Esophagus squamous epithelium (tissue), 5 donors: Measurements from ENCODE around the gene FBXL2. TPM values are rescaled to one million over a fixed set of nuclear protein-coding genes. Genes with fewer than 3 reads are reported as not detected.

Source experiments
- DNase-seq: peaks from one replicate; lab custom pipeline; 2025; lab: John Stamatoyannopoulos, UW
- H3K27ac ChIP-seq, 4 donors: fragments of 200-600 bp; sonication (generic); one replicate each; pipeline ENCODE4 v1.5.1; 2016 to 2019; ENCODE audit warnings: mild to moderate bottlenecking in 1 of 4
- H3K27me3 ChIP-seq, 4 donors: fragments of 200-600 bp; sonication (generic); 1 replicate in 3 of 4; 2 replicates in 1 of 4; pipeline versions ENCODE4 v1.5.1 to v1.6.0; 2017 to 2021; ENCODE audit warnings: antibody characterized with exemption in 1 of 4
- H3K36me3 ChIP-seq, 3 donors: fragments of 200-600 bp; sonication (generic); one replicate each; pipeline ENCODE4 v1.5.1; 2016 to 2019
- H3K4me1 ChIP-seq, 3 donors: fragments of 200-600 bp; sonication (generic); one replicate each; pipeline ENCODE4 v1.5.1; 2017 to 2019
- H3K4me3 ChIP-seq, 4 donors: fragments of 200-600 bp; sonication (generic); 1 replicate in 3 of 4; 2 replicates in 1 of 4; pipeline ENCODE4 v1.5.1; 2016 to 2019; ENCODE audit warnings: mild to moderate bottlenecking in 2 of 4, moderate library complexity in 1 of 4
- H3K9me3 ChIP-seq, 3 donors: fragments of 200-600 bp; sonication (generic); one replicate each; pipeline ENCODE4 v1.5.1; 2016 to 2019
- POLR2A ChIP-seq, 4 donors: fragments of 450-650 bp; IDR thresholded peaks; one replicate each; pipeline ENCODE4 v1.6.1; 2017; ENCODE audit warnings: antibody characterized with exemption in 4 of 4, mild to moderate bottlenecking in 4 of 4, moderate library complexity in 3 of 4
- WGBS, 2 donors: methylation state at CpG; one replicate each; pipeline ENCODE4 v1.1.5; 2018; 5-methylcytosine and 5-hydroxymethylcytosine counted together
- intact Hi-C: fragments of 100-400 bp; cut with DNase I; formaldehyde crosslinking; loops from one replicate; pipeline ENCODE4 v1.15.0; 2022
- total RNA-seq, 4 donors: library from RNA; depleted of rRNA; stranded (reverse); fragments of >200 nt; gene quantifications; one replicate each; pipeline ENCODE4 v1.1.0, GENCODE V29; 2016
- TF ChIP-seq, protein P1 (sequence below), 6 experiments: fragments of 450-650 bp in 4 of 6; fragments of 200-600 bp in 2 of 6; sonication (generic) in 2 of 6; IDR thresholded peaks; one replicate each; pipeline ENCODE4 v1.5.1; 2016 to 2019; ENCODE audit warnings: antibody characterized with exemption in 6 of 6, mild to moderate bottlenecking in 4 of 6, moderate library complexity in 4 of 6
- donor health status: DM: yes; HTN: yes; CAD: no.

The FBXL2 gene
- total RNA-seq, 4 donors from 2014 or later: 0.85 to 4.0 (median 1.9) TPM

DNA sequence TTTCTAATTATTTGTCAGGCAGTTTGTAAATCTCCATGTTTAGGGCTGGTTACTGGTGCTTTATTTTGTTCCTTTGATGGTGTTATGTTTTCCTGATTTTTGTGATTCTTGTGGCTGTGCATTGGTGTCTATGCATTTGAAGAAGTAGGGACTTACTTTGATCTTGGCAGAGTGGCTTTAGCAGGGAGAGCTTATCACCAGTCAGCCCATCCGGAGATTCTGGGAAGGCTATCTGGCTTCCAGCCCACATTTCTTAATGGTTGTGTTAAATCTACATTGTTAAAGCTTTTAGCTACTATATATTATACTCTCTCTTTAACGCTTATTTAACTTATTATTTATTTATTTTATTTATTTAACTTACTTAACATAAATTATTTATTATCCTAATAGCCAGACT, 35.1 kb downstream of the FBXL2 start:
- TF ChIP-seq, protein P1, sequence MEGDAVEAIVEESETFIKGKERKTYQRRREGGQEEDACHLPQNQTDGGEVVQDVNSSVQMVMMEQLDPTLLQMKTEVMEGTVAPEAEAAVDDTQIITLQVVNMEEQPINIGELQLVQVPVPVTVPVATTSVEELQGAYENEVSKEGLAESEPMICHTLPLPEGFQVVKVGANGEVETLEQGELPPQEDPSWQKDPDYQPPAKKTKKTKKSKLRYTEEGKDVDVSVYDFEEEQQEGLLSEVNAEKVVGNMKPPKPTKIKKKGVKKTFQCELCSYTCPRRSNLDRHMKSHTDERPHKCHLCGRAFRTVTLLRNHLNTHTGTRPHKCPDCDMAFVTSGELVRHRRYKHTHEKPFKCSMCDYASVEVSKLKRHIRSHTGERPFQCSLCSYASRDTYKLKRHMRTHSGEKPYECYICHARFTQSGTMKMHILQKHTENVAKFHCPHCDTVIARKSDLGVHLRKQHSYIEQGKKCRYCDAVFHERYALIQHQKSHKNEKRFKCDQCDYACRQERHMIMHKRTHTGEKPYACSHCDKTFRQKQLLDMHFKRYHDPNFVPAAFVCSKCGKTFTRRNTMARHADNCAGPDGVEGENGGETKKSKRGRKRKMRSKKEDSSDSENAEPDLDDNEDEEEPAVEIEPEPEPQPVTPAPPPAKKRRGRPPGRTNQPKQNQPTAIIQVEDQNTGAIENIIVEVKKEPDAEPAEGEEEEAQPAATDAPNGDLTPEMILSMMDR (IDR thresholded peaks at IDR 0.05): no peak
- TF ChIP-seq POLR2A (IDR thresholded peaks at IDR 0.05): no peak
- H3K36me3 ChIP-seq: no peaks in the 10 kb centered on the region
- WGBS, 2 donors: 73 to 77% methylated on average over 2 of the region's 2 CpGs
- peaks cover 0 to 17% (median 11%) of the 10 kb centered on the region in 3 donors for H3K9me3 ChIP-seq
- DNase-seq: no peak
- H3K4me1 ChIP-seq: no peaks in the 10 kb centered on the region
- H3K27ac ChIP-seq: no peak overlapping the region
- no peak overlapping the region for H3K4me3 ChIP-seq
- intact Hi-C loops: no loop called here
- H3K27me3 ChIP-seq: no peaks in the 10 kb centered on the region

DNA sequence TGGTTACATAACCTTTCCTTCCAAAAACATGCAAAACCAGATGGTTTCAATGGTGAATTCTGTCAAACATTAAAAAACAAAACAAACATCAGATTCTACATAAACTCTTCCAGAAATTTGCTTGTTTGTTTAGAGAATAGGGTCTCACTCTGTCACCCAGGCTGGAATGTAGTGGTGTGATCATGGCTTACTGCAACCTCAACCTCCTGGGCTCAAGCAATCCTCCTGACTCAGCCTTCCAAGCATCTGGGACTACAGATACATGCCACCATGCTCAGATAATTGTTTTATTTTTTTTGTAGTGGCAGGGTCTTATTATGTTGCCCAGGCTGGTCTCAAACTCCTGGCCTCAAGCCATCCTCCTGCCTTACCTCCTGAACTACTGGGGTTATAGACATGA, 36.1 kb downstream of the FBXL2 start:
- intact Hi-C loops: no loop called here
- H3K4me1 ChIP-seq: no peaks in the 10 kb centered on the region
- peaks cover 0 to 17% (median 11%) of the 10 kb centered on the region in 3 donors for H3K9me3 ChIP-seq
- H3K27ac ChIP-seq: no peak overlapping the region
- H3K36me3 ChIP-seq: no peaks in the 10 kb centered on the region
- H3K27me3 ChIP-seq: no peaks in the 10 kb centered on the region
- no peak for DNase-seq
- TF ChIP-seq, protein P1 (IDR thresholded peaks at IDR 0.05): no peak
- no peak for TF ChIP-seq POLR2A (IDR thresholded peaks at IDR 0.05)
- no peak overlapping the region for H3K4me3 ChIP-seq

DNA sequence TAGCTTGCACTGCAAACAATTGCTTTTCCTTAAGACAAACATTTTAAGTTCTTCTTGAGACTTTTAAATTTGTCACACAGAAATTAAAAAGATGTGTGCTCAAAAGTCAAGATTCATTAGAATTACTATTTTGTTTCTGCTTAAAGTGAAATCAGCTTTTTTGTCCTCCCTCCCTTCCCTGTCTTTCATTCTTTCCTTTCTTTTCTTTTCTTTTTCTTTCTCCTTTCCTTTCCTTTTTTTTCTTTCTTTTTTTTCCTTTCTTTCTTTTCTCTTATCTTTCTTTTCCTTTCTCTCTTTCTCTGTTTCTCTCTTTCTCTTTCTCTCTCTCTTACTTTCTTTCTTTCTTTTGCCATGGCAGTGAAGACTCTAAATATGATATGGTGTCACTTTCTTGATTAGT, 37.8 kb downstream of the FBXL2 start:
- no peak overlapping the region for H3K27ac ChIP-seq
- no peaks in the 10 kb centered on the region for H3K27me3 ChIP-seq
- no peak for DNase-seq
- TF ChIP-seq POLR2A (IDR thresholded peaks at IDR 0.05): no peak
- TF ChIP-seq, protein P1 (IDR thresholded peaks at IDR 0.05): no peak
- no peak overlapping the region for H3K4me3 ChIP-seq
- no peaks in the 10 kb centered on the region for H3K4me1 ChIP-seq
- intact Hi-C loops: no loop called here
- no peaks in the 10 kb centered on the region for H3K36me3 ChIP-seq
- peaks cover 0 to 14% (median 7%) of the 10 kb centered on the region in 3 donors for H3K9me3 ChIP-seq

DNA sequence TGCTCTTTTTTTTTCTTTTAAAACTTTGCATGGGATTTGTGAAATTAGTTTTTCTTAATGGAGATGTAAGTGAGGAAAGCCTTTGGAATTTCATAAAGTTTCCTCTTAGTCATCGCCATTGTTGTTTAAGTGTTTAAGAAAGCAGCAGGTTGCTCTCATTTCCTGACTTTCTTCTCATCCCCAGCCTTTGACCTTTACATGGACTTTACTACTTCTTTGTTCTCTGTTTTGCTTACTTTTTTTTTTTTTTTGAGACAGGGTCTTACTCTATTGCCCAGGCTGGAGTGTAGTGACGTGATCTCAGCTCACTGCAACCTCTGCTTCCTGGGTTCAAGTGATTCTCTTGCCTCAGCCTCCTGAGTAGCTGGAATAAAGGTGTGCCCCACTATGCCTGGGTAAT, 38.6 kb downstream of the FBXL2 start:
- no peak for TF ChIP-seq POLR2A (IDR thresholded peaks at IDR 0.05)
- TF ChIP-seq, protein P1 (IDR thresholded peaks at IDR 0.05): no peak
- no peaks in the 10 kb centered on the region for H3K27me3 ChIP-seq
- H3K4me1 ChIP-seq: no peaks in the 10 kb centered on the region
- no peaks in the 10 kb centered on the region for H3K36me3 ChIP-seq
- peaks cover 0 to 6% (median 0%) of the 10 kb centered on the region in 3 donors for H3K9me3 ChIP-seq
- 58 to 73% methylated on average over 2 of the region's 2 CpGs for WGBS, 2 donors
- H3K27ac ChIP-seq: no peak overlapping the region
- no peak for DNase-seq
- intact Hi-C loops: no loop called here
- no peak overlapping the region for H3K4me3 ChIP-seq

DNA sequence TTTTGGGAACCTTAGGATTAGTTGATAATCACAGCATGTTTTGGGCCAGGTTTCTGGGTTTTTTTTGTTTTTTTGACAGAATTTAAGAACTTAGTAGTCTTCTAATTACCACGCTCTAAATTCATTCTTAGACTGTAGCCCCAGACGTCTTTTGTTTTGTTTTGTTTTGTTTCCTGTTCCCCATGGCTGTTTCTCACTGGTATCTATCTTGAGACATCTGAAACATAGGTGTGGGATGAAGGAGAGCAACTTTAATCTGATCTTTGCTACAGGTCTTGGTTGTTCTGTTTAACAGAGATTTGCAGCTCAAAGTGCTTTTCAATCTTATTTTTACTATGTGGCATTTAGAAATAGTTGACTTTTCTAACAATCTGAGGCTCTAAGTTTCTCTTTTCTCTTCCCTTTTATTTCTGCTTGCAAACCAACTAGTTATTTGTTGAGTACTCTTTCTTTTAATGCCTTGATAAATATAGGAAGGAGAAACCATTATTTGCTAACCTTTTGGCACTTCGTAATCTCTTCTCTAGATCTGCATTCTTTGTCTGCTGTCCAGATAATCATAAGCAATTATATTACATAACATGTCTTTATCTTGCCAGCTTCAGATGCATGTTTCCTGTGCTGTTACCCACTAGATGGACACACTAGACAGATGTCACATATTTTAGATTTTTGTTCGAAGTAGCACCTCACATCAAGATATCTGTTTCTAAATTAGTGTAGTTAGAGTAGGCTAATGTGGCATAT, 40.9 kb downstream of the FBXL2 start:
- H3K27me3 ChIP-seq: no peaks in the 10 kb centered on the region
- no peak overlapping the region for H3K4me3 ChIP-seq
- H3K9me3 ChIP-seq: no peaks in the 10 kb centered on the region
- 52 to 59% methylated on average over 4 of the region's 4 CpGs for WGBS, 2 donors
- no peak for DNase-seq
- H3K27ac ChIP-seq: no peak overlapping the region
- H3K4me1 ChIP-seq: no peaks in the 10 kb centered on the region
- intact Hi-C loops: no loop called here
- H3K36me3 ChIP-seq: no peaks in the 10 kb centered on the region
- TF ChIP-seq, protein P1 (IDR thresholded peaks at IDR 0.05): no peak
- TF ChIP-seq POLR2A (IDR thresholded peaks at IDR 0.05): no peak
